ENCODE measurements around the gene AUTS2.

Gene AUTS2

GRCh38 chr7:70707823-70708243 is 1109.6 kb downstream of the AUTS2 start (continued):
- TF ChIP-seq AEBP2 (tag by site-specific recombination; IDR thresholded peaks at IDR 0.05; ENCODE audit: borderline replicate concordance) = no peak
- 0 out of 2 replicates have a peak, but pooled peaks have one; percentile 7 for TF ChIP-seq ZNF146 (tag by site-specific recombination; IDR thresholded peaks at IDR 0.05)
- TF ChIP-seq, protein P1, sequence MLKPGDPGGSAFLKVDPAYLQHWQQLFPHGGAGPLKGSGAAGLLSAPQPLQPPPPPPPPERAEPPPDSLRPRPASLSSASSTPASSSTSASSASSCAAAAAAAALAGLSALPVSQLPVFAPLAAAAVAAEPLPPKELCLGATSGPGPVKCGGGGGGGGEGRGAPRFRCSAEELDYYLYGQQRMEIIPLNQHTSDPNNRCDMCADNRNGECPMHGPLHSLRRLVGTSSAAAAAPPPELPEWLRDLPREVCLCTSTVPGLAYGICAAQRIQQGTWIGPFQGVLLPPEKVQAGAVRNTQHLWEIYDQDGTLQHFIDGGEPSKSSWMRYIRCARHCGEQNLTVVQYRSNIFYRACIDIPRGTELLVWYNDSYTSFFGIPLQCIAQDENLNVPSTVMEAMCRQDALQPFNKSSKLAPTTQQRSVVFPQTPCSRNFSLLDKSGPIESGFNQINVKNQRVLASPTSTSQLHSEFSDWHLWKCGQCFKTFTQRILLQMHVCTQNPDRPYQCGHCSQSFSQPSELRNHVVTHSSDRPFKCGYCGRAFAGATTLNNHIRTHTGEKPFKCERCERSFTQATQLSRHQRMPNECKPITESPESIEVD (tag by site-specific recombination; IDR thresholded peaks at IDR 0.05) = peak; percentile 98
- no peak for TF ChIP-seq ZNF214 (tag by site-specific recombination; IDR thresholded peaks at IDR 0.05; ENCODE audit: borderline replicate concordance)
- no peak for TF ChIP-seq ZFP37 (tag by site-specific recombination; IDR thresholded peaks at IDR 0.05)
- no peak for TF ChIP-seq ZBTB48 (tag by site-specific recombination; IDR thresholded peaks at IDR 0.05)
- TF ChIP-seq ZNF274 (IDR thresholded peaks at IDR 0.05; ENCODE audit: low read length) = no peak
- TF ChIP-seq ZNF274 (tag by site-specific recombination; IDR thresholded peaks at IDR 0.05; ENCODE audit: borderline replicate concordance) = no peak
- no peak for TF ChIP-seq ZFP3 (tag by site-specific recombination; IDR thresholded peaks at IDR 0.05; ENCODE audit: low read depth)
- peak; percentile 84 for TF ChIP-seq ZFHX2 (tag by site-specific recombination; conservative IDR thresholded peaks at IDR 0.05)
- TF ChIP-seq ZBTB17 (tag by site-specific recombination; IDR thresholded peaks at IDR 0.05) = peak; percentile 46
- TF ChIP-seq ZNF707 (tag by site-specific recombination; IDR thresholded peaks at IDR 0.05) = no peak
- 0 out of 2 replicates have a peak, but pooled peaks have one; percentile 11 for TF ChIP-seq HIC1 (tag by site-specific recombination; IDR thresholded peaks at IDR 0.05)
- no peak for TF ChIP-seq ZNF624 (tag by site-specific recombination; IDR thresholded peaks at IDR 0.05)
- no peak for TF ChIP-seq ZNF16 (tag by site-specific recombination; IDR thresholded peaks at IDR 0.05; ENCODE audit: low read depth)
- TF ChIP-seq MYNN (tag by site-specific recombination; IDR thresholded peaks at IDR 0.05; ENCODE audit: borderline replicate concordance) = peak; percentile 86
- TF ChIP-seq ZNF549 (tag by site-specific recombination; IDR thresholded peaks at IDR 0.05) = no peak
- no peak for TF ChIP-seq ZNF37A (tag by site-specific recombination; IDR thresholded peaks at IDR 0.05)
- no peak for TF ChIP-seq ZNF561 (tag by site-specific recombination; IDR thresholded peaks at IDR 0.05; ENCODE audit: borderline replicate concordance)
- peak; percentile 96 for TF ChIP-seq ZXDB (tag by site-specific recombination; IDR thresholded peaks at IDR 0.05)
- no peak for TF ChIP-seq ZNF362 (tag by site-specific recombination; IDR thresholded peaks at IDR 0.05)
- no peak for TF ChIP-seq ZNF449 (tag by site-specific recombination; IDR thresholded peaks at IDR 0.05)
- TF ChIP-seq ZNF302 (tag by site-specific recombination; IDR thresholded peaks at IDR 0.05; ENCODE audit: low read depth) = no peak
- TF ChIP-seq FEZF1 (tag by site-specific recombination; IDR thresholded peaks at IDR 0.05) = peak; percentile 96
- TF ChIP-seq GFI1B (tag by site-specific recombination; IDR thresholded peaks at IDR 0.05) = peak; percentile 73
- no peak for TF ChIP-seq ZNF521 (tag by site-specific recombination; IDR thresholded peaks at IDR 0.05)
- TF ChIP-seq ZNF555 (tag by site-specific recombination; conservative IDR thresholded peaks at IDR 0.05) = no peak
- TF ChIP-seq ZNF701 (tag by site-specific recombination; IDR thresholded peaks at IDR 0.05) = no peak
- peak; percentile 72; the same call in 1 of the 2 replicates for TF ChIP-seq KLF8 (tag by site-specific recombination; IDR thresholded peaks at IDR 0.05)
- TF ChIP-seq ZBTB1 (tag by site-specific recombination; IDR thresholded peaks at IDR 0.05) = no peak
- no peak for TF ChIP-seq ZNF747 (tag by site-specific recombination; IDR thresholded peaks at IDR 0.05)
- TF ChIP-seq, protein P2, sequence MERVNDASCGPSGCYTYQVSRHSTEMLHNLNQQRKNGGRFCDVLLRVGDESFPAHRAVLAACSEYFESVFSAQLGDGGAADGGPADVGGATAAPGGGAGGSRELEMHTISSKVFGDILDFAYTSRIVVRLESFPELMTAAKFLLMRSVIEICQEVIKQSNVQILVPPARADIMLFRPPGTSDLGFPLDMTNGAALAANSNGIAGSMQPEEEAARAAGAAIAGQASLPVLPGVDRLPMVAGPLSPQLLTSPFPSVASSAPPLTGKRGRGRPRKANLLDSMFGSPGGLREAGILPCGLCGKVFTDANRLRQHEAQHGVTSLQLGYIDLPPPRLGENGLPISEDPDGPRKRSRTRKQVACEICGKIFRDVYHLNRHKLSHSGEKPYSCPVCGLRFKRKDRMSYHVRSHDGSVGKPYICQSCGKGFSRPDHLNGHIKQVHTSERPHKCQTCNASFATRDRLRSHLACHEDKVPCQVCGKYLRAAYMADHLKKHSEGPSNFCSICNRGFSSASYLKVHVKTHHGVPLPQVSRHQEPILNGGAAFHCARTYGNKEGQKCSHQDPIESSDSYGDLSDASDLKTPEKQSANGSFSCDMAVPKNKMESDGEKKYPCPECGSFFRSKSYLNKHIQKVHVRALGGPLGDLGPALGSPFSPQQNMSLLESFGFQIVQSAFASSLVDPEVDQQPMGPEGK (tag by site-specific recombination; IDR thresholded peaks at IDR 0.05) = peak; percentile 20; the same call in 1 of the 2 replicates
